AML-193 (cell line): Measurements from ENCODE around the gene USP48.
A peak's percentile ranks its signal among the peaks of the same experiment; 100 is the strongest.
"Not testable (repeated sequence)": the region's sequence is repeated elsewhere in the genome, so short reads cannot be mapped to it uniquely, and the experiment has no call there.

ENCODE experiments used
- DNase-seq, 2 experiments: peaks; one replicate each; lab custom pipeline; 2025; lab: John Stamatoyannopoulos, UW

The USP48 gene

DNA sequence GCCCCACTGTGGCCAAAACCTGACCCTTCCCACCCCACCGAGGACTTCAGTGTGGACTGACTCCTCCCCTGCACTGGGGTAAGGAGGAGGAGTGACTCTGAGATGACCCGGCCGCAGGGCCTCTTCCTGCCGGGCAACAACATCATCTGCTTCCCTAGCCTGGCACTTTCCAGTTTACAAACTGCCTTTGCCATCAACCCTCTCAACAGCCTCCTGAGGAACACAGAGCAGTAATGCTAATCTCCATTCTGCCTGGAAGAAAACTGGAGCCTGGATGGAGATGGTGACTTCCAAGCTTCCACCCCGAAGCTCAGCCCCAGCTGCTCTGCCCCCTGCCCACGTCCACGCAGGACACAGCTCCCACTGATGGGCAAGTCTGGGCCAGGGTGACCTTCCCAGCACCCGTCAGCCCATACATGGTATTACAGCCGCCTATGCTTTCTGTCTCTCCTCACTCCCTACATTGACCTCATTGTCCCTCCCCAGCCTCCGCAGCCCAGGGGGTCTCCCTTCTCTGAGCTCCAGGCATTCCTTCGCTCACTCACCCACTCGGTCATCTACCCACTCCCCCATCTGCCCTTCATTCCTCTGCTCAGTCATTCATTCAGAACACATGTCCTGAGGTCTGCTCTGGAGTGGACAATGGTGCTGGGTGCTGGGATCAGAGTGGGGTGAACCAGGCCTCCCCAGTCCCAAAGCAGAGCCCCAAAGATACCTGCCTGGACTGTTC is 148.0 kb downstream of the USP48 start:
- DNase-seq = no peak

DNA sequence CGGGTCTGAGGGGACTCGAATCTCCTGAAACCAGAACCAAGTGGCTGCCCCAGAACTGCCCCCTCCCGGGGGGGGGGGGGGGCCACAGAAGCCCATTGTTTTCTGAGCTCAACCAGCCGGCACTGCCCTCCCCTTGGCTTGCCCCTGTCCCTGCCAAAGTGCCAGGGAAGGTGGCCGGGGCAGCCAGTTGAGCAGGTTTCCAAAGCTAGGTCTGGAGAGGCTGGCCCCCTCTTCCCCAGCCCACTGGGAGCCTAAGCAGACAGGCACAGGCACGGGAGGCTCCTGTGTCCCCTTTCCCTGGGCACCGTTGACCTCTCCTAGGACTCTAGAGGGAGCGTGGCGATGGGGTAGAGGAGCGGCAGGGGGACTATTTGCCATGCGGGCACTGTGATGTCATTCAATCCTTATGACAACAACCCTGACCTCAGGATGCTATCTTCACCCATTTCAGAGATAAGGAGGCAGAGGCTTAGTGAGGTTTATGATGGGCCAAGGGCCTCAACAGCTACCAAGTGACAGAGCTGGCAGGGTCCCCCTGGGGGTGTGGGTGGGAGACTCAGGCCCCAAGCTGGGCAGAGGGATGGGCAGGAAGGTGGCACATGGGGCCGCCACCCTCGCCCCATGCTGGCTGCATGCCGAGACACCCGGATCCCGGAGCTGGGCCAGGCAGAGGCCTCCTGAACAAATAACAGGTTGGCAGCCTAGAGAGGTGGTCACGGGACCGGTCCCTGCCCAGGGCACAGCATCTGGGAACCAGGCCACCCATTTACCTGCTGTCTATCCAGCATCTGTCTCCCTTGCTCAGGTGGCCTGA is 148.8 kb downstream of the USP48 start:
- DNase-seq = no peak

DNA sequence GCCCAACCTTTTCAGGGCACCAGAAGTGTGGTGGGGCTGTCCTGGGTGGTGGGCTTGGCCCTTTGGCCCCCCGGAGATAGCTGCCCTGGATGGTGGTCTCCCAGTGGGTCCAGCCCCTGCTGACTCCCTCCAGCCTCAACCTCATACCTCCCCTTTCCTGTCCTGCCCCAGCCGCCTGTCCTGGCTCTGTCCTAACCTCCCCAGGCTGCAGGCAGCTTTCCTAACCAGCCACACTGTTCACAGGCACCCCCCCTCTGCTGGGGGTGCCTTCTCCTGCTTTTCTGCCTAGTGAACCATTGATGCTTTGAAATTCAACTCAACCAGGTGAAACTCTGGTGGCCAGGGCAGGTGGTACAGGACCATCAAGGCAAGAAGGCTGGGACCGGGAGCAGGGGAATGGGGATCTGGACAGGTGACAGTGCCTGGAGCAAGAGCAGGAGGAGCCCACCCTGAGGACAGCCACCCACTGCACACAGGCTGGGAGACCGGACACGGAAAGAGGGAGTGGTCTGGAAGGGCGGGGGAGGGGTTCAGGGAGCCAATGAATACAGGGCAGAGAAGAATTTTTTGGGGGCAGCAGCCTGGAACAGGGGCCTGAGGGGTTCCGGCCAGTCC is 149.7 kb downstream of the USP48 start:
- DNase-seq = no peak

DNA sequence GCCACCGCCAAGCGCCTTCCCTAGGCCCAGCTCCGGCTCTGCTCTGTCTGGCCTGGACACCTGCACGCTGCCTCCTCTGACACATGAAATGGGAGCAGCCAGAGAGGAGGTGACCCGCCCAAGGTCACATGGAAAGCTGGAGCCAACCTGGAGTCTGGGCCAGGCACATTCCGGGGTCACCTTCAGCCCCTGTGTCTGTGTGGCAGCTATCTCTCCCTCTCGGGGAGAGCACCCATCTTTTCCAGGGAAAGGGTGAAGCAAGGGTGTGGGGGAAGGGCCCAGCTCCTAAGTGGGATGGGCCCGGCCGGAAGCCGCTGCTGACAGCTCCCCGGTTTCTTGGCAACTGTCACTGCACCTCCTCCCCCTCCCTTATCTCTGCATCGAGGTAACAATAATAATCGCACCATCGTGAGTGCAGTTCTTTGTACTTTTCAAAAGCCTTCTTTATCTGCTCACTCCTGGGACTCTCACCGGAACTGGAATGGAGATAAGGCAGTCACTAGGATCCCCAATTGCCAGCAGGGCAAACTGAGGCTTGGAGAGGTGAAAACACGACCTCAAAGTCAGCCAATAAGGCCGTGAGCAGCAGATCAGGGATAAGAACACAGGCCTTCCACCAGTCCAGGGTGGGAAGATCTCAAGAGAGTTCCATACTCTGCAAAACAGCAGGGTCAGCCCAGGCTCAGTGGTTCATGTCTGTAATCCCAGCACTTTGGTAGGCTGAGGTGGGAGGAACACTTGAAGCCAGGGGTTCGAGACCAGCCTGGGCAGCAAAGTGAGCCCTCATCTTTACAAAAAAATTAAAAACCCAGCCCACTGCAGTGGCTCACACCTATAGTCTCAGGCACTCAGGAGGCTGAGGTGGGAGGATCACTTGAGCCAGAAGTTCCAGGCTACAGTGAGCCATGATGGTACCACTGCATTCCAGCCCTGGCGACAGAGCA is 150.7 kb downstream of the USP48 start:
- no peak for DNase-seq

DNA sequence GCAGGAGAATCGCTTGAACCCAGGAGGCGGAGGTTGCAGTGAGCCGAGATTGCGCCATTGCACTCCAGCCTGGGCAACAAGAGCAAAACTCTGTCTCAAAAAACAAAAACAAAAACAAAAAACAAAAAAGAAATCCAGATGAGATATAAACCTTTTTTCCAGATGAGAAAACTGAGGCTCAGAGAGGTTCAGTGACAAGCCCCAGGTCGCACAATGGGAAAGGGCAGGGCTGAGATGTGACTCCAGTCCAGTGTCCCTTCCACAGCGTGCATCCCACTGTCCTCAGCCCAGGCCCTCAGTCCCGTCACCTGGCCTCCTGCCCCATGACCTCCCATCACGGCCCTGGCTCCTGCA is 151.4 kb downstream of the USP48 start:
- DNase-seq = not testable (repeated sequence)

DNA sequence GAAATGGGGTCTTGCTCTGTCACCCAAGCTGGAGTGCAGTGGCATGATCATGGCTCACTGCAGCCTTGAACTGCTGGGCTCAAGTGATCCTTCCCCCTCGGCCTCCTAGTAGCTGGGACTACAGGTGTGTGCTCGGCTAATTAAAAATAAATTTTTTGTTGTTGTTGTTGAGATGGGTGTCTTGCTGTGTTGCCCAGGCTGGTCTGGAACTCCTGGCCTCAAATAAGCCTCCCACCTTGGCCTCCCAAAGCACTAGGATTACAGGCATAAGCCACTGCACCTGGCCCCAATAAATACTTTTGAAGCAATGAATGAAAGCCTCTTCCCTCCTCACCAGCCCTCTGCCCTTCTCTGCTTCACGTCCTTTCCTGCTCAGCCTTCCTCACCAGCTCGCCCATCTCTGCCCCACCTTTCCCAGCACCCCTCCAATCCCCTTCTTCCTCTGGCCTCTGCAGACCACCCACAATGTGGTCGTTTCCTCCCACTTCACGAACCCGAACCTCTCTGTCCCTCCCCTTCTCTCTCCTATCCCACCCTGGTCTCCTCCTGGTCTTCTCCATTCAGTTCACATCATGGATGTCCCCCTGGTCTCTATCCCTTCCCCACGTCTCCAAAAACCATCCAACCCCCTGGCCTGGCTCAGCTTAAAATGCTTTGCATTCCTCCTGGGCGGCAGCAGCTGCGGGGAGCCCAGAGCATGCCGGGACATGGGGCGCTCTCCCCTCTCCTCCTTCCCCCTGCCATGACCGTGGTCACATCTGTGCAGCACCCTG is 152.2 kb downstream of the USP48 start:
- no peak for DNase-seq

DNA sequence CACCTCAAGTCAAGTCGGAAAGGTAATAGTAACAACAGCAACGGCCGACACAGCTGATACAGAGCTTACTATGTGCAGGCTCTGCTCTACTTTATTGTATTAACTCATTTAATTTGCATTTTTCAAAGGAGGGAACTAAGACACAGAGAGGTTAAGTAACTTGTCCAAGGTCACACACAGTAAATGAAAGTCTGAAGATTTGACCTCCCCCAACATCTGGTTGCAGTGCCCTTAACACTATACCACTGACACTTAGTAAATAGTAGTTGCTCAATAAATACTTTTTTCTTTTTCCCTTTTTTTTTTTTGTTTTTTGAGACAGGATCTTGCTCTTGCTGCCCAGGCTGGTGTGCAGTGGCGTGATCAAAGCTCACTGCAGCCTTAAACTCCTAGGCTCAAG is 153.0 kb downstream of the USP48 start:
- no peak for DNase-seq

DNA sequence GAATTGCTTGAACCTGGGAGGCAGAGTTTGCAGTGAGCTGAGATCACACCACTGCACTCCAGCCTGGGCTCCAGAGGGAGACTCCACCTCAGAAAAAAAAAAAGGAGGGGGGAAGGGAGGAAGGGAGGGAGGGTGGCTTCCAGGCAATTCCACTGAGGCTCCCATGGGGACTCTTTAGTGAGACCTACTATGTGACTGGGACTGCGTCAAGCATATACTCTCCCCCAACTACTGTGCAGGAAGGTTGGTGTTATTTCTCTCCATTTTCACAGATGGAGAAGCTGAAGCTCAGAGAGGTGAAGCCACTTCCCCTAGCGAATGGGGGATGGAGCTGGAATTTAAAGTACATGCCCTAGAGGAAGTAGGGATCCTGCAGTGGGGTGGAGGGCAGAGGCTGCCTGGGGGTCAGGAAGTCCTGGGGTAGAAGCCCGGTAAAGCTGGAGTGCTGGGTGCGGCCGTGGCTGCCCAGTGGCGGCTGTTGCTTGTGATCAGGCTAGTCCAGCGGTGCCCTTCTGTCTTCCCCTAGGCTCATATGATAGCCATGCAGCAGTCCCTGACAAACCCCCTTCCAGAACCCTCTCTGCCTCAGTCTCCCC is 154.1 kb downstream of the USP48 start:
- DNase-seq = peak in 1 of 2 experiments; percentile 8
